K562 (cell line): ENCODE measurements around the gene TMEM19. TPM values are rescaled to one million over a fixed set of nuclear protein-coding genes. Genes with fewer than 3 reads are reported as not detected.

ENCODE experiments used
- ATAC-seq: fragments of 200-7000 bp; cut with Tn5 transposase; 3 replicates; pipeline ENCODE4 v1.9.1; 2020; ENCODE audit warnings: moderate library complexity
- BruUV-seq: library from RNA; stranded (reverse); fragments of 400-500 nt; replicated peaks from 2 replicates; lab custom pipeline; 2021; lab: Mats Ljungman, UMichigan
- CTCF ChIA-PET: fragments of 300-600 bp; formaldehyde crosslinking; extraction: SDS; loops from one replicate; lab custom pipeline; 2021; ENCODE audit warnings: low intra/inter-chr PET ratio; lab: Yijun Ruan, JAX
- POLR2A ChIA-PET: fragments of 300-600, 350-650 bp; sonication (Branson Sonifier 250); formaldehyde crosslinking; extraction: SDS; loops from one replicate; lab custom pipeline; 2021; ENCODE audit warnings: antibody characterized with exemption, inconsistent platforms; lab: Yijun Ruan, JAX
- DNase-seq, 4 experiments: peaks; one replicate each; pipeline versions ENCODE4 v3.0.0 to v3.0.0-alpha.2; 2011 to 2018; ENCODE audit warnings: low spot score in 3 of 4, mixed read lengths in 3 of 4; ENCODE audit errors: extremely low read depth in 1 of 4
- FAIRE-seq: peaks from 2 replicates; lab custom pipeline; 2011; peaks lifted over from hg19 to GRCh38; lab: Jason Lieb, UNC
- H2AFZ ChIP-seq: 2 replicates; pipeline ENCODE4 v1.6.0; 2011; ENCODE audit warnings: low read depth, low read length, control low read depth, inconsistent platforms
- H3K27ac ChIP-seq: fragments of 200-600 bp; 3 replicates; pipeline ENCODE4 v1.8.0; 2011; ENCODE audit warnings: low read depth, mild to moderate bottlenecking, control low read depth, inconsistent platforms, low read length, moderate library complexity, mixed read lengths; ENCODE audit errors: extremely low read depth
- H3K27me3 ChIP-seq, 2 experiments: fragments of 300-600 bp in 1 of 2; 2 replicates in 1 of 2; 3 replicates in 1 of 2; pipeline versions ENCODE4 v1.6.0 to v1.8.0; 2011; ENCODE audit warnings: inconsistent platforms in 2 of 2, low read length in 2 of 2, mild to moderate bottlenecking in 1 of 2, mixed read lengths in 1 of 2, moderate library complexity in 1 of 2; ENCODE audit not compliant: control insufficient read depth in 2 of 2, insufficient read depth in 2 of 2
- H3K36me3 ChIP-seq: fragments of 300-600 bp; 3 replicates; pipeline ENCODE4 v1.8.0; 2011; ENCODE audit warnings: mild to moderate bottlenecking, low read length, inconsistent platforms; ENCODE audit not compliant: control insufficient read depth, insufficient read depth
- H3K4me1 ChIP-seq, 2 experiments: fragments of 200-600 bp in 1 of 2; replicated peaks in 1 of 2; 2 replicates in 1 of 2; 3 replicates in 1 of 2; pipeline versions ENCODE4 v1.5.1 to v1.8.0; 2011; ENCODE audit warnings: inconsistent platforms in 2 of 2, low read length in 2 of 2, mild to moderate bottlenecking in 1 of 2, mixed read lengths in 1 of 2, moderate library complexity in 1 of 2; ENCODE audit not compliant: control insufficient read depth in 2 of 2, insufficient read depth in 2 of 2
- H3K4me2 ChIP-seq: 2 replicates; pipeline ENCODE4 v1.6.1; 2011; ENCODE audit warnings: low read length, control low read depth, inconsistent platforms, mixed read lengths; ENCODE audit not compliant: insufficient read depth
- H3K4me3 ChIP-seq: fragments of 200-600 bp; sonication (generic), shearing (Covaris generic); 2 replicates; pipeline ENCODE4 v1.5.1; 2016; ENCODE audit warnings: control low read depth, inconsistent platforms
- H3K79me2 ChIP-seq: fragments of 200-600 bp; 3 replicates; pipeline ENCODE4 v1.8.0; 2011; ENCODE audit warnings: low read length, inconsistent platforms; ENCODE audit not compliant: control insufficient read depth, insufficient read depth
- H3K9ac ChIP-seq, 2 experiments: 2 replicates each; pipeline versions ENCODE4 v1.6.0 to v1.6.1; 2011; ENCODE audit warnings: low read depth in 2 of 2, low read length in 2 of 2, control low read depth in 1 of 2, inconsistent platforms in 1 of 2, mild to moderate bottlenecking in 1 of 2, mixed read lengths in 1 of 2; ENCODE audit not compliant: insufficient read depth in 1 of 2
- H3K9me1 ChIP-seq: one replicate; pipeline ENCODE4 v1.6.0; 2011; ENCODE audit warnings: inconsistent platforms, mild to moderate bottlenecking, low read length, moderate library complexity; ENCODE audit not compliant: control insufficient read depth, insufficient read depth
- H3K9me3 ChIP-seq: replicated peaks from 2 replicates; pipeline ENCODE4 v1.5.1; 2011; ENCODE audit warnings: low read depth, low read length, inconsistent platforms; ENCODE audit not compliant: control insufficient read depth, insufficient read depth
- H4K20me1 ChIP-seq: replicated peaks from 2 replicates; pipeline ENCODE4 v1.6.1; 2011; ENCODE audit warnings: low read length, inconsistent platforms, mixed read lengths; ENCODE audit not compliant: control insufficient read depth, insufficient read depth
- ARID1B ChIP-seq: fragments of 450-650 bp; IDR thresholded peaks from 2 replicates; pipeline ENCODE4 v1.6.1; 2016; ENCODE audit warnings: antibody characterized with exemption, mild to moderate bottlenecking, inconsistent platforms
- FOS ChIP-seq: IDR thresholded peaks from 3 replicates; pipeline ENCODE4 v1.6.1; 2011; ENCODE audit not compliant: insufficient read length; ENCODE audit errors: extremely low read depth
- GTF2E2 ChIP-seq: fragments of 200-800 bp; sonication (Bioruptor generic); IDR thresholded peaks from 2 replicates; pipeline ENCODE4 v1.6.1; 2016; ENCODE audit warnings: missing genetic modification characterization, missing compliant biosample characterization
- HNRNPL ChIP-seq: fragments of 200-400 bp; formaldehyde crosslinking; IDR thresholded peaks from 2 replicates; pipeline ENCODE4 v1.6.1; 2017; ENCODE audit warnings: low read depth, mild to moderate bottlenecking, low read length
- POLR2G ChIP-seq: fragments of 200-400 bp; formaldehyde crosslinking; IDR thresholded peaks from 2 replicates; pipeline ENCODE4 v1.6.1; 2017; ENCODE audit warnings: low read depth, mild to moderate bottlenecking, antibody characterized with exemption, low read length, moderate library complexity
- SMARCE1 ChIP-seq: fragments of 450-650 bp; IDR thresholded peaks from 2 replicates; pipeline ENCODE4 v1.7.1; 2016; ENCODE audit warnings: mild to moderate bottlenecking
- ZKSCAN1 ChIP-seq: fragments of 150-350 bp; IDR thresholded peaks from 2 replicates; pipeline ENCODE4 v1.6.1; 2016; ENCODE audit warnings: low read depth, low read length
- ZNF239 ChIP-seq: fragments of 250-450 bp; sonication (Bioruptor Pico); IDR thresholded peaks from 2 replicates; pipeline ENCODE4 v1.4.0; 2020; ENCODE audit warnings: mild to moderate bottlenecking
- WGBS: fragments of 100-300 bp; shearing (Covaris generic); methylation state at CpG from one replicate; pipeline ENCODE4 v1.1.6; 2016; ENCODE audit warnings: low coverage, mixed read lengths; ENCODE audit not compliant: insufficient coverage; ENCODE audit errors: missing lambda C conversion rate; 5-methylcytosine and 5-hydroxymethylcytosine counted together
- in situ Hi-C: fragments of 300-500 bp; cut with MboI; formaldehyde crosslinking; loops from 4 replicates; pipeline ENCODE4 v1.15.0; 2018; ENCODE audit warnings: inconsistent platforms, mixed read lengths
- intact Hi-C: fragments of 100-400 bp; cut with micrococcal nuclease; formaldehyde crosslinking; loops from 2 replicates; pipeline ENCODE4 v1.14.2; 2022
- polyA plus RNA-seq, 8 experiments: library from polyadenylated mRNA; depleted of rRNA in 4 of 8; stranded (reverse) in 5 of 8; unstranded in 3 of 8; fragments of >200 nt; fragmentation: Nextera tagmentation in 2 of 8; fragmentation: Illumina TruSeq in 1 of 8; extraction: Ambion mirVana in 2 of 8; extraction: Trizol in 1 of 8; gene quantifications; 2 replicates each; pipeline versions ENCODE4 v1.2.1 to v1.2.3, GENCODE V29; 2011 to 2014; ENCODE audit warnings: inconsistent platforms in 1 of 8, missing spikeins in 1 of 8
- total RNA-seq, 7 experiments: library from RNA; depleted of rRNA in 6 of 7; stranded (reverse); fragments of >200 nt in 6 of 7; fragmentation: Illumina TruSeq in 2 of 7; extraction: Trizol in 2 of 7; gene quantifications; 2 replicates each; pipeline versions ENCODE4 v1.2.1 to v1.2.3, GENCODE V29; 2011 to 2021; ENCODE audit warnings: low replicate concordance in 1 of 7
- TF ChIP-seq, protein P1 (sequence below): fragments of 450-650 bp; IDR thresholded peaks from 2 replicates; pipeline ENCODE4 v1.6.1; 2017; ENCODE audit warnings: antibody characterized with exemption

Gene TMEM19
- total and polyA plus RNA-seq, 9 of the 15 experiments (the other 6 are each of a cell fraction or from before 2014, with no cell fraction given): 8.2 to 24.2 (median 17.2) TPM

DNA sequence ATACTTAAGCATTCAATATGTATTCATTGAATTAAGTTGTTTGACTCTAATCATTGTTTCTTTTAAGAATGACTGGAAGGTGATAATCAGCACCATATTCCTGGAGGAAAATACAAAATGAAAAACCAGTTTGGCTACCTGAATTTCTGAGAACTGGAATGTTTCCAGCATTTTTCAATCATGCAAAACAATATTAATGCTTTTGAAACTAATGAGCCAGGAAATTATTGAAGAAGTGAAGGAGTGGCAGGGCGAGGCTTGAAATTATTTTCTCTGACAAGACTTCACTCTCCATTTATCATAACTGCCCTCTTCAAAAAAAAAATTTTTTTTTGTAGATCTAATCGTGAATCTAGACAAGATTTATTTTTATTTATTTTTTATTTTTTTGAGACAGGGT is 19.0 kb downstream of the TMEM19 start:
- Histone ChIP-seq H4K20me1 (no peaks in the 10 kb centered on the region), H3K27ac (no peak overlapping the region), H3K36me3 (no peaks in the 10 kb centered on the region; the same call in 2 of the 3 replicates), H3K27me3 (no peaks in the 10 kb centered on the region), H3K79me2 (no peaks in the 10 kb centered on the region), H3K9me1 (no peaks in the 10 kb centered on the region), H2AFZ (no peak overlapping the region), H3K4me1 (no peaks in the 10 kb centered on the region; a peak in 2 of 5 replicates), H3K9ac (no peak overlapping the region), H3K4me3 (no peak overlapping the region), H3K4me2 (no peak overlapping the region), H3K9me3 (no peaks in the 10 kb centered on the region)
- in situ Hi-C loops (no loop called here), intact Hi-C loops (no loop called here)
- CTCF ChIA-PET: no interaction called here
- BruUV-seq: no TSS peak
- FAIRE-seq: no peak
- TF ChIP-seq SMARCE1 (no peak), ARID1B (no peak), GTF2E2 (tag) (no peak), FOS (no peak), ZKSCAN1 (no peak), POLR2G (no peak), HNRNPL (no peak), ZNF239 (no peak)
- TF ChIP-seq, protein P1, sequence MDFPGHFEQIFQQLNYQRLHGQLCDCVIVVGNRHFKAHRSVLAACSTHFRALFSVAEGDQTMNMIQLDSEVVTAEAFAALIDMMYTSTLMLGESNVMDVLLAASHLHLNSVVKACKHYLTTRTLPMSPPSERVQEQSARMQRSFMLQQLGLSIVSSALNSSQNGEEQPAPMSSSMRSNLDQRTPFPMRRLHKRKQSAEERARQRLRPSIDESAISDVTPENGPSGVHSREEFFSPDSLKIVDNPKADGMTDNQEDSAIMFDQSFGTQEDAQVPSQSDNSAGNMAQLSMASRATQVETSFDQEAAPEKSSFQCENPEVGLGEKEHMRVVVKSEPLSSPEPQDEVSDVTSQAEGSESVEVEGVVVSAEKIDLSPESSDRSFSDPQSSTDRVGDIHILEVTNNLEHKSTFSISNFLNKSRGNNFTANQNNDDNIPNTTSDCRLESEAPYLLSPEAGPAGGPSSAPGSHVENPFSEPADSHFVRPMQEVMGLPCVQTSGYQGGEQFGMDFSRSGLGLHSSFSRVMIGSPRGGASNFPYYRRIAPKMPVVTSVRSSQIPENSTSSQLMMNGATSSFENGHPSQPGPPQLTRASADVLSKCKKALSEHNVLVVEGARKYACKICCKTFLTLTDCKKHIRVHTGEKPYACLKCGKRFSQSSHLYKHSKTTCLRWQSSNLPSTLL: no peak
- no peak for ATAC-seq
- no peak for DNase-seq
- WGBS: 63% methylated on average over 2 of the region's 2 CpGs
- POLR2A ChIA-PET: interaction anchor here (0.6 kb wide), 1 partner anchor 128 kb away, joined by 4 read pairs; no protein-coding TSS in a partner anchor
